ENCODE measurements around the gene RNU7-1.

RNU7-1 gene

DNA sequence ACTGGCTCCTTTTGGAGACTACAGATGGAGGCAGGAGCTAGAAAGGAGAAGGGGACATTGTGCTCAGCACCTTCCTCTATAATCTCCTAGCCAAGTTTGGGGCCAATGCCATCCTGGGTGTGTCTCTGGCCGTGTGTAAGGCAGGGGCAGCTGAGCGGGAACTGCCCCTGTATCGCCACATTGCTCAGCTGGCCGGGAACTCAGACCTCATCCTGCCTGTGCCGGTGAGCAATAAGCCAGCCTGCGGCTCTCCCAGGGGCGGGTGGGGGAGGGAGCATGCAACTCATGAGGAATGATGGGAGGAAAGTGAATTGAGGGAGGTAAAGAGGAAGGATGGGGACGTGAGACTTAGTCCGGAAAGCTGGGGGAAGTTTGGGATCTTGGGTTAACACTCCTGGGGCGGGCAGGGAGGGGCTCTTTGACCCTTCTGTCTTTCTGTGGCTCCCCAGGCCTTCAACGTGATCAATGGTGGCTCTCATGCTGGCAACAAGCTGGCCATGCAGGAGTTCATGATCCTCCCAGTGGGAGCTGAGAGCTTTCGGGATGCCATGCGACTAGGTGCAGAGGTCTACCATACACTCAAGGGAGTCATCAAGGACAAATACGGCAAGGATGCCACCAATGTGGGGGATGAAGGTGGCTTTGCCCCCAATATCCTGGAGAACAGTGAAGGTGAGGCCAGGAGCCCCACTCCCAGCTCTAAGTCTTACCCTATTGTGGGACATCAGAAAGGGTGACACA lies 26.0 kb upstream of the RNU7-1 start:
- no peak for DNase-seq (ENCODE audit: low spot score)

DNA sequence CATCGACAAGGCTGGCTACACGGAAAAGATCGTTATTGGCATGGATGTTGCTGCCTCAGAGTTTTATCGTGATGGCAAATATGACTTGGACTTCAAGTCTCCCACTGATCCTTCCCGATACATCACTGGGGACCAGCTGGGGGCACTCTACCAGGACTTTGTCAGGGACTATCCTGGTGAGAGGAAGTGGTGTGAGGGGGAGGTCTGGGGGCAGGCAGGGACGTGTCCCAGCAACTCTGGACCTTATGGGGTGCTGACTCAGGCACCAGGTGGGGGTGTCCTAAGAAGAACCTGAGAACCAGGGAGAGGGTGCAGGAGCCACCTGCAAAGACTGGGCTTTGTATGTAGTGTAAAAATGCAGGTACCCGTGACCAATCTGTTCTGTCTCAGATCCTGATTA lies 24.0 kb upstream of the RNU7-1 start:
- no peak for DNase-seq (ENCODE audit: low spot score)

DNA sequence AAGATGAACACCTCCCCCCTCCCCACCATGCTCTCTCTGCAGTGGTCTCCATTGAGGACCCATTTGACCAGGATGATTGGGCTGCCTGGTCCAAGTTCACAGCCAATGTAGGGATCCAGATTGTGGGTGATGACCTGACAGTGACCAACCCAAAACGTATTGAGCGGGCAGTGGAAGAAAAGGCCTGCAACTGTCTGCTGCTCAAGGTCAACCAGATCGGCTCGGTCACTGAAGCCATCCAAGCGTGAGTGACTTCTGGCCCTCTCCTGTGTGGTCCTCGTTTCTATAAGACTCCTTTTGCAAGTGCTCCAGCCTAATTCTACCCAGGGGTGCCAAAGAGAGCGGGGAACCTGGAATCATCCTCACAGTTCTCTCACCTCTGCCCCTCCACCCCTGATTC lies 22.1 kb upstream of the RNU7-1 start:
- DNase-seq (ENCODE audit: low spot score): no peak

DNA sequence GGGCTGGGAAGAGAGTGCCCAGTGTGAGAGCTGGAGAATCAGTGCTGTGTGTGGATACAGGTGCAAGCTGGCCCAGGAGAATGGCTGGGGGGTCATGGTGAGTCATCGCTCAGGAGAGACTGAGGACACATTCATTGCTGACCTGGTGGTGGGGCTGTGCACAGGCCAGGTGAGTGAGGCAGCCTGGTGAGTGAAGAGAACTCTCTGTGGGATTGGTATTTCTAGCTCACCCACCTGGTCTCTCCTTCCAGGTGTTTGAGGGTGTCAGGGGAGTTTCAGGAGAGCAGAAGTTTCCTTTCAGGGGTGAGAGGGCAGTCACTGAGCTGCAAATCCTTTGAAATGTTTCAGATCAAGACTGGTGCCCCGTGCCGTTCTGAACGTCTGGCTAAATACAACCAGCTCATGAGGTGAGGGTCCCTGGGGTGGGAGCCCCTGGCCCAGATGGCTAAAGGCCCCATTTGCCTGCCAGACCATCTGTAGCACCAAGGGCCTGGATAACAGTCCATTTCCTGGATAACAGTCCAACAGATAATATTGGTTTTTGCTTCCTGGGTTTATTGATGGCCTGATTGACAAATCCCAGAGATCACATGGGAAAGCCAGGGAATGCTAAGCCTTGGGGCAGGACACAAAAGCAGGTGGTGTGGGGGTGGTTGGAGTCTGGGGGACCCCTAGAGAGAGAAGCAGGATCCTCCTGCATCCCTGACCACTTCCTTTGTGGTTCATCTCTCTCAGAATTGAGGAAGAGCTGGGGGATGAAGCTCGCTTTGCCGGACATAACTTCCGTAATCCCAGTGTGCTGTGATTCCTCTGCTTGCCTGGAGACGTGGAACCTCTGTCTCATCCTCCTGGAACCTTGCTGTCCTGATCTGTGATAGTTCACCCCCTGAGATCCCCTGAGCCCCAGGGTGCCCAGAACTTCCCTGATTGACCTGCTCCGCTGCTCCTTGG lies 21.3 kb upstream of the RNU7-1 start:
- DNase-seq (ENCODE audit: low spot score): no peak

DNA sequence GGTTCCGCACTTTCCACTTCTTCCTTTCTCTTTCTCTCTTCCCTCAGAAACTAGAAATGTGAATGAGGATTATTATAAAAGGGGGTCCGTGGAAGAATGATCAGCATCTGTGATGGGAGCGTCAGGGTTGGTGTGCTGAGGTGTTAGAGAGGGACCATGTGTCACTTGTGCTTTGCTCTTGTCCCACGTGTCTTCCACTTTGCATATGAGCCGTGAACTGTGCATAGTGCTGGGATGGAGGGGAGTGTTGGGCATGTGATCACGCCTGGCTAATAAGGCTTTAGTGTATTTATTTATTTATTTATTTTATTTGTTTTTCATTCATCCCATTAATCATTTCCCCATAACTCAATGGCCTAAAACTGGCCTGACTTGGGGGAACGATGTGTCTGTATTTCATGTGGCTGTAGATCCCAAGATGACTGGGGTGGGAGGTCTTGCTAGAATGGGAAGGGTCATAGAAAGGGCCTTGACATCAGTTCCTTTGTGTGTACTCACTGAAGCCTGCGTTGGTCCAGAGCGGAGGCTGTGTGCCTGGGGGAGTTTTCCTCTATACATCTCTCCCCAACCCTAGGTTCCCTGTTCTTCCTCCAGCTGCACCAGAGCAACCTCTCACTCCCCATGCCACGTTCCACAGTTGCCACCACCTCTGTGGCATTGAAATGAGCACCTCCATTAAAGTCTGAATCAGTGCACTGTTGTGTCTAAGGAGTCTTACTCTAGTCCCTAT lies 20.4 kb upstream of the RNU7-1 start:
- no peak for DNase-seq (ENCODE audit: low spot score)

DNA sequence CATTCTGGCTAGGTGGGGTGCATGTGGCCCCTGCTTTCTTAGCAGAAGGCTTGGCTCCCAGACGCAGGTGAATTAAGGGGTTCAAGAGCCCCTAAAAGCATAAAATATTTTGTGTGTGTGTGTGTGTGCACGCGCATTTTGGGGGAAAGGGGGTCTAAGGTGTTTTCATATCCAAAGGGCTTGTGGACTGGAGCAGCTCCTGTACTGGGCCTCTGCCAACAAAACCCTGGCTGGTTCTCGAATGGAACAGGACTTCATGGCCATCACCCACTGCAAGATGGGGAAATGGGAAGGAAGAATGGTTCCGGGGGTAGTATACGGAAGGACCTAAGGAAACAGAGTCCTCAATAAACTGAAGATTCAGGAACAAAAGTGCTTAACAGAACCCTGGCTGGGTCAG lies 19.8 kb upstream of the RNU7-1 start:
- DNase-seq (ENCODE audit: low spot score): no peak

DNA sequence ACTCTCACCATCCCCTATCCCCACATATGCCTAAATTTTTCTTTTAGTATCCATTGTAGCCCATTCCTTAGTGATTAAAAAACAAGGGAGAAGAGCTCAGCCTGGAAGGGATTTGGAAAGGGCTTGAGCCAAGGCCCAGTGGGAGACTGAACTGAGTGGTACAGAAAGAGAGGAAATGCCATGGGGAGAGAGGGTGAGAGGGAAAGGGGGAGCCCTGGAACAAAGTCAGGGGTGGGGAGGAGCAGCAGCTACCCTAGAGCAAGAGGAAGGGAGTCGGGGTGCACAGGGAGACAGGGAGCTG lies 18.4 kb upstream of the RNU7-1 start:
- DNase-seq (ENCODE audit: low spot score): no peak

DNA sequence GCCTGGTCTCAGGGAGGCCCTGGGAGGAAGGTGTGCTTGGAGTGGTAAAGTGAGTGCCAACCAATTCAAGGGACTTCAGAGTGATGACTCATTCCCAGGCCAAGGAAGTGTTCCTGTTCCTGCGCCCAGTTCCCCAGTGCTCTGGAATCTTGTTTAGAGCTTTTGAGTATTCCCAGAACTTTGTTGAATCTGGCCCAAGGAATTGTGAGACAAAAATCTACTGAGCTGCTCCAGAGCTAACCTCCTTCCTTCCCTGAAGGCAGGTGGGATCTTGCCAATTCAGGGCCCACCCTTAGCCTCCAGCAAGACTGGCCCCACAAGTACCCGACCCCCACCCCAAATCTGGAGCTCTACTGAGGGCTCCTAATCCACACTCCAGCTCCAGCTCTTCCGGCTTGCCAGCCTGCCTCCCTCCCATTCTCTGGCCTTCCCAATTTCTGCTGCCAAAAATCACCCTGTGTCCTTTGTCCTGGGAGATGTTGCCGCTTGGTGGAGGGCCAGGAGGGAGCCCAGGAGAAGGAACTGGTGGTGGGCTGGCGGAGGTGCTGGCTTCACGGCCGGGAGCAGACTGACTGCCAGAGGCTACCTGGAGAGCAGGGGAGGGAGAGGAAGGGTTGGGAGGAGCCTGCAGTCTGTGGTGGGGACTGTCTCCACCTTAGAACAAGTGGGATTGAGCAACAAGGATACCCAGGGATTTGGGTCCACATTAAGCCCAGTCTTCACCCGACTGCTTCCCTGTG lies 17.9 kb upstream of the RNU7-1 start:
- no peak for DNase-seq (ENCODE audit: low spot score)

DNA sequence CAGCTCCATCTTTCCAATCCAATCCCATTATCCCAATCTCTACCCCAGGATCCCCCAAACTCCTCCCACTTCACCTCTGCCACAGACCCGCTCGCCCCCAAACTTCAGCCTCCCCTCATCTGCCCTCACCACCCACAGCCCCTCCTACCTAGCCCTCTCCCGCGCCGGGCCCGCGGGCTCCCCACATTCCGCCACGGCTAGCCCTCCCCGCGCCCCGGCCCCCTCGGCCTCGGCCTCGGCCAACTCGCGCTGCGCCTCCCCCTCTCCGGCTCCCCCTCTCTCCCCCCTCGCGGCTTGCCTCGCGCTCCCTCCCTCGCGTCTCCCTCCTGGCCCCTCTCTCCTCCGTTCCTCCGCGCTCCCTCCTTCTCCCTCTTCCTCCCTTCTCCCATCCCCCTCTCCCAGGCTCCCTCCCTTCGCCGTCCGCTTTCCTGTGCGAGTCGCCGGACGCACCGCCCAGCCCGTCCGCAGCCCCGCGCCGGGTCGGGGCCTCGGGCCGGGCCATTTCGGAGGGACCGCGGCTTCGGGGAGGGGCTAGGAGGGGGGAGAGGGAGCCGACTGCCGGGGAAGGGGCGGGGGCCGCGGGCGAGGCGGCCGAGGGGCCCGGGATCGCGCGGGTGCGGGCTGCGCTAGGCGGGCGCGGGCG lies 16.1 kb upstream of the RNU7-1 start, which contains the start of gene ATN1:
Gene ATN1 (plus strand): TSS at position 581 of the 643 bp plus-strand sequence. CDS start 6,043 bp downstream, outside the sequence.
- no peak for DNase-seq (ENCODE audit: low spot score)

DNA sequence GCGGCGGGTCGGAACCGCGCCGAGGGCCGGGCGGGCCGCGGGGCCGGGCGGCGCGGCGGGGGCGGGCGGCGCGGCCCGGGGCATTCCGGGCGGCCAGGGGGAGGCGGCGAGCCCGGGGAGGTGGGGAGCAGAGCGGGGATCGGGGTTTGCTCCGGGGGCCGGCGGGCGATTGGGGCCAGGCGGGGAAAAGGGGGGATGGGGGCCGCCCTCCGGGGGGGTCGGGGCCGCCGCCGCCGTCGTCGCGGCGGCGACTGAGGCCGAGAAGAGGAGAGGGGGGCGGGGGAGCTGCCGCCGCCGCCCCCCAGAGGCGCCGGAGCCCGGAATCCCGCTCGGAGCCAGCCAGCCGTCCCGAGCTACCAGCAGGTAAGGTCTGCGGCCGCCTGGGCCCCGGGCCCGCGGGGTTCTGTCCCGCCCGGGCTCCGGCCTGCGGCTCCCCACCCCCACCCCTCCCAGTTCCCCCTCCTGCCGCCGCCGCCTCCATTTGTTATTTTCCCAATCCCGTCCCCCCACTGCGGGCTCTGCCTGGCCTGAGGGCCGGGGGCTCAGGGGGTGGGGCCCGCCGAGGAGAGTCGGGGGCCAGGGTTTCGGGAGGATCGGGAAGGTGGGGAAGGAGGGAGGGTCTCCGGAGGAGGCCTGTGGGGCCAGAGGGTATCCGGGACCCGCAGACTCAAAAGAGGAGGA lies 15.5 kb upstream of the RNU7-1 start:
- no peak for DNase-seq (ENCODE audit: low spot score)

DNA sequence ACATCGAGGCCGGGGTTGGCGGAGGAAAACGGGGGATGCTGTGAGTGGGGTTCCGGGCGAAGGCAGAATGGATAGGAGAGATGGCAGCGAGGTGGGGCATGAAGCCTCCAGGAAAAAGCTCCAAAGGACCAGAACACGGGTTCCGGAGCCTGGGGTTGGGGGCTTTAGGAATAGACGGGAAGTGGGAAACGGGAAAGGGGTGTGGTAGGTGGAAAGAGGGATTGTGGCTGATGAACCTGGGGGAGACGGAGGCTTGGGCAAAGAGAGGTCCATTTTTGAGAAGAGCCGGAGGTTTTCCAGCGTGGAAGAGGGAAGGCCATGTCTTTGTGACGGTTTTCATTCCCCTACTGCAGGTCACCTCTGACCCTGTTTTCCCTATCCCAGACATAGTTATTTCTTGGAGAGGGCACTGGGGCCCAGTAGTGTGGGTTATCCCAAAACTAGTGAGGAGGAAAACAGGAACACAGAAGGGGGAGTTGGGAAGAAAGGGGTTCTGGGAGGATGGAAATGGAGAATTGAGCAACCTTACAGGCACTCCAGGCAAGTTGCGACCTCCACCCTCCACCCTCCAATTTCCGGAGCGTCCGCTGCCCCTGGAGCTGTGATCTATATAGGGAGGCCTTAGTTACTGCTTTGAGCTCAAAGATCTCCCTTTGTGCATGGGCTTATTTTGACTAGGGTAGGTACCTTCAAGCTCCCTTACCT lies 14.8 kb upstream of the RNU7-1 start:
- no peak for DNase-seq (ENCODE audit: low spot score)

DNA sequence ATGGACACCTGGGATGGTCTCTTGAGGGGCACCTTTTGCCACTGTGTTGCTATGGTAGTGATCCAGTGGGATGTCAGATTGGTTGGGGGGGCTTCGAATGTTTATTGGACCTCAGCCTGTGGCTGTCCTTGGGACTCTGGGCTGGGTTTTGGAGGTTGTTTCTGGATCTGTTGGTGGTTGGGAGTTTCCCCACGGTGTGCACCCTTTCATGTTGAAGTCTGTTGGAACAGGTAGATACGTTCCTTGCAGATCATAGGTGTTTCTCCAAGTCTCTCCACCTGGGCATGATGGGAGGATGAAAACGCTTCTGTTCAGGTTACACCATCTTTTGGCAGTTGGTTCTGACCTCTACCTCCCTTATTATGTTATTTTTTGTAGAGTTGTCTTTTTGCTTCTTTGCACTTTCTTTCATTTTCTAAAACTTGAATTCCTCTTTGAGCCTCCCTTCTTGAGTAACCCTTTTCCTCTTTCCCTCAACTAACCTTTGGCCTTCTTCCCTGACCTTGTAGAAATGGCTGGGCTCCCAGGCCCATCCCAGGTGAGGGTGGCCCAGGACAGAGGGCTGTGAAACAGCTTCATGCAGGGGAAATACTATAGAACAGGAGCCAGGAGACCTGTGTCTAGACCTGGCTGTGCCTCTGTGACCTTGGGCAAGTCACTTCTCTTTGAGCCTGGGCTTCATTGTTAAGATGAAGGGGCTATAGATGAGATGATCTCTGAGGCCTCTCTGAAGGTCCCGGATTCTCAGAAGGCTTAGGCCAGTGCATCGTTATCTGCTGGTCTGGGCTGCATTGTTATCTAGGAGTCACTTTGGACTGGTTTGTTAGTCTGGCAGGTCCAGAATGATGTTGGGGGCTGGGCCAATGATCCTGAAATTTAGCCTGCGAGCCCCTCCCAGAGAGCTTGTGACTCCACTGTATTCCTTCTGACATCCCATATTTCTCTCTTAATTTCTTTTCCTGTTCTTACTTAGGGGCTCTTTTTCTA lies 13.9 kb upstream of the RNU7-1 start:
- no peak for DNase-seq (ENCODE audit: low spot score)

DNA sequence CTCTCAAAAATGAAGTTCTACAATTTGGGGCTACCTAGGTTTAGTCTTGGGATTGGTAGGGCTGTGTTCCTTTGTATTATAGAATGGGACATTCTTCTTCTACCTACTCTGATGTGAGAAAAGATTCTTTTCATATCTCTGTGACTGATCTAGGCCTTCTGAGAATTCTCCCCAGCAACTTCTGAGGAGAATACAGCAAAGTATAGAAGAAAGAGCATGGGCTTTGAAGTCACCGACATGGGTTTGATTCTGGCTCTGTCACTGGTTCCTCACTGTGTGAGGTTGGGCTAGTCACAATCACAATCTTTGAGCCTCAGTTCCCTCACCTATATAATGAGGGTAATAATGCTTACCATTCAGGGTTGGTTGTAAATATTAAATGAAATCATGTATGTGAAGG lies 10.8 kb upstream of the RNU7-1 start:
- DNase-seq (ENCODE audit: low spot score): no peak

DNA sequence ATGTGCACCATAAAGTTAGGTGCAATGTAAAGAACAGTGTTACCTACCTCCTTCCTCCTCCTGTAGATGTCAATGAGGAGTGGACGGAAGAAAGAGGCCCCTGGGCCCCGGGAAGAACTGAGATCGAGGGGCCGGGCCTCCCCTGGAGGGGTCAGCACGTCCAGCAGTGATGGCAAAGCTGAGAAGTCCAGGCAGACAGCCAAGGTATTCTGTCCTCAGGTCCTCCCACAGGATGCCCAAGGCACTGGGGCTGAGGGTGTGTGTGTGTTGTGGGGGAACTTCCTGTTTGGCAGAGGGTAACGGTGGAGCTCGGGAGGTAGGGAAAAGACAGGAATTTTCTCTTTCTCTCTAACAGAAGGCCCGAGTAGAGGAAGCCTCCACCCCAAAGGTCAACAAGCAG lies 9.5 kb upstream of the RNU7-1 start:
- no peak for DNase-seq (ENCODE audit: low spot score)

DNA sequence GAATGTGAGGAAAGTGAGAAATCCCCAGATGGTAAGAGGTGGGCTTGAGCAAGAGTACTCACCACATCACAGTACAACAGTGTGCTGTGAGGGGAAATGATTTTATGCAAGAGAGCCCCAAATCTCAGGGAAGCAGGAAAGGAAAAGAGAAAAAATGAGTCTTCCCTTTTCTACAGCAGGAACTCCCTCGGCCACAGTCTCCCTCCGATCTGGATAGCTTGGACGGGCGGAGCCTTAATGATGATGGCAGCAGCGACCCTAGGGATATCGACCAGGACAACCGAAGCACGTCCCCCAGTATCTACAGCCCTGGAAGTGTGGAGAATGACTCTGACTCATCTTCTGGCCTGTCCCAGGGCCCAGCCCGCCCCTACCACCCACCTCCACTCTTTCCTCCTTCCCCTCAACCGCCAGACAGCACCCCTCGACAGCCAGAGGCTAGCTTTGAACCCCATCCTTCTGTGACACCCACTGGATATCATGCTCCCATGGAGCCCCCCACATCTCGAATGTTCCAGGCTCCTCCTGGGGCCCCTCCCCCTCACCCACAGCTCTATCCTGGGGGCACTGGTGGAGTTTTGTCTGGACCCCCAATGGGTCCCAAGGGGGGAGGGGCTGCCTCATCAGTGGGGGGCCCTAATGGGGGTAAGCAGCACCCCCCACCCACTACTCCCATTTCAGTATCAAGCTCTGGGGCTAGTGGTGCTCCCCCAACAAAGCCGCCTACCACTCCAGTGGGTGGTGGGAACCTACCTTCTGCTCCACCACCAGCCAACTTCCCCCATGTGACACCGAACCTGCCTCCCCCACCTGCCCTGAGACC lies 8.0 kb upstream of the RNU7-1 start:
- DNase-seq (ENCODE audit: low spot score): no peak

DNA sequence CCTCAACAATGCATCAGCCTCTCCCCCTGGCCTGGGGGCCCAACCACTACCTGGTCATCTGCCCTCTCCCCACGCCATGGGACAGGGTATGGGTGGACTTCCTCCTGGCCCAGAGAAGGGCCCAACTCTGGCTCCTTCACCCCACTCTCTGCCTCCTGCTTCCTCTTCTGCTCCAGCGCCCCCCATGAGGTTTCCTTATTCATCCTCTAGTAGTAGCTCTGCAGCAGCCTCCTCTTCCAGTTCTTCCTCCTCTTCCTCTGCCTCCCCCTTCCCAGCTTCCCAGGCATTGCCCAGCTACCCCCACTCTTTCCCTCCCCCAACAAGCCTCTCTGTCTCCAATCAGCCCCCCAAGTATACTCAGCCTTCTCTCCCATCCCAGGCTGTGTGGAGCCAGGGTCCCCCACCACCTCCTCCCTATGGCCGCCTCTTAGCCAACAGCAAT lies 7.4 kb upstream of the RNU7-1 start:
- no peak for DNase-seq (ENCODE audit: low spot score)

DNA sequence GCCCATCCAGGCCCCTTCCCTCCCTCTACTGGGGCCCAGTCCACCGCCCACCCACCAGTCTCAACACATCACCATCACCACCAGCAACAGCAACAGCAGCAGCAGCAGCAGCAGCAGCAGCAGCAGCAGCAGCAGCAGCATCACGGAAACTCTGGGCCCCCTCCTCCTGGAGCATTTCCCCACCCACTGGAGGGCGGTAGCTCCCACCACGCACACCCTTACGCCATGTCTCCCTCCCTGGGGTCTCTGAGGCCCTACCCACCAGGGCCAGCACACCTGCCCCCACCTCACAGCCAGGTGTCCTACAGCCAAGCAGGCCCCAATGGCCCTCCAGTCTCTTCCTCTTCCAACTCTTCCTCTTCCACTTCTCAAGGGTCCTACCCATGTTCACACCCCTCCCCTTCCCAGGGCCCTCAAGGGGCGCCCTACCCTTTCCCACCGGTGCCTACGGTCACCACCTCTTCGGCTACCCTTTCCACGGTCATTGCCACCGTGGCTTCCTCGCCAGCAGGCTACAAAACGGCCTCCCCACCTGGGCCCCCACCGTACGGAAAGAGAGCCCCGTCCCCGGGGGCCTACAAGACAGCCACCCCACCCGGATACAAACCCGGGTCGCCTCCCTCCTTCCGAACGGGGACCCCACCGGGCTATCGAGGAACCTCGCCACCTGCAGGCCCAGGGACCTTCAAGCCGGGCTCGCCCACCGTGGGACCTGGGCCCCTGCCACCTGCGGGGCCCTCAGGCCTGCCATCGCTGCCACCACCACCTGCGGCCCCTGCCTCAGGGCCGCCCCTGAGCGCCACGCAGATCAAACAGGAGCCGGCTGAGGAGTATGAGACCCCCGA lies 6.8 kb upstream of the RNU7-1 start:
- DNase-seq (ENCODE audit: low spot score): no peak

Measured in CD4-positive, alpha-beta T cell treated with Interleukin-6 at 100 ng/mL for 8 hours (primary cell).